ENCODE measurements around the gene SLC4A2. TPM values are rescaled to one million over a fixed set of nuclear protein-coding genes. Genes with fewer than 3 reads are reported as not detected.
"Not testable (repeated sequence)": the region's sequence is repeated elsewhere in the genome, so short reads cannot be mapped to it uniquely, and the experiment has no call there.

The SLC4A2 gene
- total RNA-seq, 1 experiment from 2014 or later = 132 TPM

DNA sequence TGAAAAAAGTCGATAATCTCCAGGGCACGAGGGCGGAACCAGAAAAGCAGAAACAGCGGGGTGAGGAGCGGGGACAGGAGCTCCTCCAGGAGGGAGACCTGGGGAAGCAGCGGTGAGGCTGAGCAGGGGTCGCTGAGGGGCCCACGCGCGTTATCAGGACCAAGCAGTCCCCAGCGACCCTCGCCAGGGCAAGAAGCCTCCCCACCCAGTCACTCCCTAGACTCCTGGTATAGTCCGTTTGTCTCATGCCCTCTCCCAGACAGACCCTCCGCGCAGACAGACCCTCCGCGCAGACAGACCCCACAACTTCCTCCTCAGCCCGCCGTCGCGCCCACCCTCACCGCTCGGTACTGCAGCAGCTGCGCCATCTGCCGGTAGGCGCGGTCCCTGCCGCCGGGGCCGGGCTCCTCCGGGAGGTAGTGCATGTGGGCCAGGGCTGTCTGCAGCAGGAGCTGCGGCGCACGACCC, 41.4 kb upstream of the SLC4A2 start:
- Histone ChIP-seq H3K36me3 (no peaks in the 10 kb centered on the region), H3K27me3 (peaks cover 40% of the 10 kb centered on the region), H3K4me3 (no peak overlapping the region), H3K9me3 (replicated peaks) (no peaks in the 10 kb centered on the region), H3K4me1 (no peaks in the 10 kb centered on the region; the same call in 1 of the 2 replicates), H3K27ac (no peak overlapping the region)
- peak; percentile 64 to 68 for DNase-seq

DNA sequence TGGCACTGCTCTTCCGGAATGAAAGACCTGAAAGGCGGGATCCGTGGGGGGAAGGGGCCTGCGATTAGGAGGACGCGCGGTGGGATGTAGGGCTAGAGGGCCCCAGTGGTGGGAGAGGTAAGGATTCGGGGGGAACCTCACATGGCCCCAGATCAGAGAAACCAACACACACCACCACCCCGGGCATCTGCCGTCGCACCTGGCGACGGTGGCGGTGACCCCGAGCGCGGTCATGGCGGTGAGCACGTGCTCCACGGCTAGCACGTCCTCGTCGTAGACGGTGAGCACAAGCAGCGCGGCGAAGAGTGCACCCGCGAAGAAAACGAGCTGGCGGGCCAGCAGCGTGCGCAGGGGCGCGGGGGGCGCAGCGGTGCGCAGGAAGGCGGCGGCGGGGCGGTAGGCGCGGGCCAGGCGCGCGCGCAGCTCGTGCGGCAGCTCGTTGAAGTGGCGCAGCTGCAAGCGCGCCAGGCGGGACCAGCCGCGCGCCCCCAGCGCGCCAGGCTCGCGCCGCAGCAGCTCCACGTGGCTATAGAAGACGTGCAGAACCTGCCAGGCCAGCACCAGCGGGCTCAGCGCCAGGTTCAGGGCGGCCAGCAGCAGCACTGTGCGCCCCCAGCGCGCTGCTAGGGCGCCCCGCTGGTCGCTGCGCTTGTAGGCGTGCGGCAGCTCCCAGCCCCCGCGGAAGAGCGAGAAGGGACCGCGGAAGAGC, 40.8 kb upstream of the SLC4A2 start:
- Histone ChIP-seq H3K27ac (no peak overlapping the region), H3K9me3 (replicated peaks) (no peaks in the 10 kb centered on the region), H3K36me3 (no peaks in the 10 kb centered on the region), H3K4me1 (no peaks in the 10 kb centered on the region; the same call in 1 of the 2 replicates), H3K4me3 (no peak overlapping the region), H3K27me3 (peaks cover 40% of the 10 kb centered on the region)
- no peak for DNase-seq

DNA sequence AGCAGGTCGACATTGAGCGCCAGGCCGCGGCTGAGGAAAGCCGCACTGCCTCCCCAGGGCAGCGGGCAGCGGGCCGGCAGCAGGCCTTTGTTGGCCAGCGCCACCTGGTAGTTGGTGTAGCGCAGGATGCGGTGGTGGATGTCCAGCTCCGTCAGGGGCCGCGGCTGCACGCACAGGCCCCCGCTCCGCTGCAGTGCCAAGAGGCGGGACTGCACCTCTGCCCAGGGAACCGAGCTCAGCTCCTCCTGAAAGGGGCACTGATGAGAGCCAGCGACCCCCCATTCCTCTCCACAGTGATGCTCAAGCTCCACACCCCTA, 40.3 kb upstream of the SLC4A2 start:
- Histone ChIP-seq H3K27me3 (peaks cover 40% of the 10 kb centered on the region), H3K36me3 (no peaks in the 10 kb centered on the region), H3K9me3 (replicated peaks) (no peaks in the 10 kb centered on the region), H3K4me1 (no peaks in the 10 kb centered on the region; the same call in 1 of the 2 replicates), H3K4me3 (no peak overlapping the region), H3K27ac (no peak overlapping the region)
- no peak for DNase-seq

DNA sequence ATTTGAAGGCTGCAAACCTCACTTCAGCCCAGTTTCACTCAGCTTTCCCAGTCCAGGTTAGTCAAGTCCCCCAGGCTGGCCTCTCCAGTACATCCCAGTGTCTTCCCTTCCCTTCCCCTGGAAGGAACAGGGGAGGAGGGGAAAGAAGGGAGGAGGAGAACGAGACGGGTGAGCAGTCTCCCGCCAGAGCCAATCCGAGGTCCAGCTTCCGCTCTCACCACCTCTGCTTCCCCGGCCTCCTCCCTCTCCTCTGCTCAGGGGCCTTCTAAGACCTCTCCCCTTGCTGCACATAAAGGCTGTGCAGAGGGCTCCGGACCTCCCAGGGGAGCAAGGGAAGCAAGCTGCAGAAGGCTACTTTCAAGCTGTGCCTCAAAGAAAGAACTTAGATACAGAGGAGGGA, 39.2 kb upstream of the SLC4A2 start:
- DNase-seq = no peak
- Histone ChIP-seq H3K9me3 (replicated peaks) (no peaks in the 10 kb centered on the region), H3K36me3 (no peaks in the 10 kb centered on the region), H3K27ac (no peak overlapping the region), H3K4me1 (no peaks in the 10 kb centered on the region; the same call in 1 of the 2 replicates), H3K4me3 (no peak overlapping the region), H3K27me3 (peaks cover 40% of the 10 kb centered on the region)

DNA sequence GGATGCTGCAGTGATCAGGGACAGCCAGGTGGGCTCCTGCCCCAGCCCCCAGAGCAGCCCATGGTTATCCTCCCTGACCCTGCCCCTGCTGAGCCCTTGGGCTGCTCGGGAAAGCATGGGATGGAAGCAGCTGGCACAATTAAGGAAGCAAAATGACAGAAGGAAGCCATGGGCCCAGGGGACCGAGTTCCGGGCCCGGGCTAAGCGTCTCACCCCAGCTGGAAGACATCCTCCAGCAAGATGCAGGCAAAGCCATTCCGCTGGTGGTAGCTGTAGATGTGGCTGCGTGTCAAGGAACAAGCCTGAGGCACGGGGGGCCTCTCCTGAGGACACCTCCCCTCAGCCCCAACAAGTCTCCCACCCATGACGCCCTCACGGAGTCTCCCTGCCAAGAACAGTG, 36.2 kb upstream of the SLC4A2 start:
- H3K4me3 ChIP-seq = no peak overlapping the region
- peaks cover 19% of the 10 kb centered on the region for H3K27me3 ChIP-seq
- H3K27ac ChIP-seq = no peak overlapping the region
- no peaks in the 10 kb centered on the region for H3K36me3 ChIP-seq
- DNase-seq = no peak
- H3K9me3 ChIP-seq (replicated peaks) = no peaks in the 10 kb centered on the region
- peaks cover 6% of the 10 kb centered on the region; the same call in 1 of the 2 replicates for H3K4me1 ChIP-seq

DNA sequence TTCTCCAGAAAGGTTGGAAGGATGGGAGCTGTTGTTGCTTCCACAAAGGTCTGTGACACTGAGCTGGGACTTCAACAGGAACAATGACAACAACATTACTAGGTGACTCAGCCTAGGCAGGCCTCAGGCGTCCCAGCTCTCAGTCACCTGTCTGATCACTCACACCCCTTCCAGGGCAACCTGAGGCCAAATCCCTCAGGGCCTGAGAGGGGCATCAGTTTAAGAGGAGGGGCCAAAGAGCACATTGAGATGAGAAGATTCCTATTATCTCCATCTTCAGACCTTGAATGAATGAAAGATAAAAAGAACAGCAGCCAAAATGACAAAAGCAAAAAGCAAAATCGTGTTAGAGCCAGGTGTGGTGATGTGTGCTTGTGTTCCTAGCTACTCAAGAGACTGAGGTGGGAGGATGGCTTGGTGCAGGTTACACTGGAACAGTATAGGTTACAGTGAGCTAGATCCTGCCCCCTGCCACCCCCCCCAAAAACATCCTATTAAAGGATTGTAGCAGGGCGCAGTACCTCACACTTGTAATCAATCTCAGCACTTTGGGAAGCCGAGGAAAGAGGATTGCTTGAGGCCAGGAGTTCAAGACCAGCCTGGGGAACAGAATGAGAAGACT, 34.8 kb upstream of the SLC4A2 start, which contains the start of gene ATG9B:
ATG9B (minus strand) TSS at position 60 of the 622 bp plus-strand sequence. CDS start 71 bp downstream, outside the sequence.
- H3K27me3 ChIP-seq = peaks cover 14% of the 10 kb centered on the region; the same call in 1 of the 2 replicates
- no peaks in the 10 kb centered on the region for H3K9me3 ChIP-seq (replicated peaks)
- H3K4me1 ChIP-seq = peaks cover 11% of the 10 kb centered on the region; the same call in 1 of the 2 replicates
- no peak for DNase-seq
- no peak within 1 kb of the TSS for H3K27ac ChIP-seq
- H3K36me3 ChIP-seq = no peaks in the 10 kb centered on the region
- H3K4me3 ChIP-seq = no peak within 1 kb of the TSS

DNA sequence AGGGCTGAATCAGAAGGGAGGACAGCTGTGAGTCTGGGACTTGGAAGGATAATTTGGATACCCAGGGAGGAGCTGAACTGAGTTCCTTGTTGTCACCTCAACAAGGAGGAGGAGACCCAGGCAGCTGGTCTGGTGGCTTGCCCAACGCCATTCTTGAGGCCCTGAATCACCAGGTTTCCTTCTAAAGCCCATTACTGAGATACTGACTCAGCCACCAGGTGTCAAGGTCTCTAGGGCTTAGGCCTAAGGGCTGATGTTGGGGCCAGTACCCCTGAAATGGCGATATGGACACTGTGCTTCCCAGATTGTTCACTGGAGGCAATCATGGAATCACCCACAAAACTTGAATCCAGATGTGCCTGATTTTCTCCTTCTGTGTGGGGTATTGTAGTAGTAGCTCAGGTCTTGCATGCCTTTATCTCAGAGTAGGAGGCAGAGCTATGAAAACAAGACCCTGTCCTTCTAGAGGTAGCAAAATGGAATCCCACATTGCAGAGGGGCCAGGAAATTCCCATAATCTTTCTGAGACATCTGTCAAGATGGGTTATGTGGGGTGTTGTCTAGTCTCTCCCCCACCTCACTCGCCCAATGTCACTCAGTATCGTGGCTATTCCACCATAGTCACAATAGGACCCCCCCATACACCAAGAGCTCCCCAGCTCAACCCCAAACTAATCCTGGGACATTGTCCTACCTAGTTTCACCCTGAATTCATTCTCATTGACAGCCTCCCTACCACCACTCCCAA, 33.3 kb upstream of the SLC4A2 start:
- no peak for DNase-seq
- peaks cover 3% of the 10 kb centered on the region; the same call in 1 of the 2 replicates for H3K27me3 ChIP-seq
- H3K27ac ChIP-seq = no peak overlapping the region
- H3K4me3 ChIP-seq = no peak overlapping the region
- no peaks in the 10 kb centered on the region for H3K9me3 ChIP-seq (replicated peaks)
- H3K36me3 ChIP-seq = no peaks in the 10 kb centered on the region
- peaks cover 14% of the 10 kb centered on the region; the same call in 1 of the 2 replicates for H3K4me1 ChIP-seq

DNA sequence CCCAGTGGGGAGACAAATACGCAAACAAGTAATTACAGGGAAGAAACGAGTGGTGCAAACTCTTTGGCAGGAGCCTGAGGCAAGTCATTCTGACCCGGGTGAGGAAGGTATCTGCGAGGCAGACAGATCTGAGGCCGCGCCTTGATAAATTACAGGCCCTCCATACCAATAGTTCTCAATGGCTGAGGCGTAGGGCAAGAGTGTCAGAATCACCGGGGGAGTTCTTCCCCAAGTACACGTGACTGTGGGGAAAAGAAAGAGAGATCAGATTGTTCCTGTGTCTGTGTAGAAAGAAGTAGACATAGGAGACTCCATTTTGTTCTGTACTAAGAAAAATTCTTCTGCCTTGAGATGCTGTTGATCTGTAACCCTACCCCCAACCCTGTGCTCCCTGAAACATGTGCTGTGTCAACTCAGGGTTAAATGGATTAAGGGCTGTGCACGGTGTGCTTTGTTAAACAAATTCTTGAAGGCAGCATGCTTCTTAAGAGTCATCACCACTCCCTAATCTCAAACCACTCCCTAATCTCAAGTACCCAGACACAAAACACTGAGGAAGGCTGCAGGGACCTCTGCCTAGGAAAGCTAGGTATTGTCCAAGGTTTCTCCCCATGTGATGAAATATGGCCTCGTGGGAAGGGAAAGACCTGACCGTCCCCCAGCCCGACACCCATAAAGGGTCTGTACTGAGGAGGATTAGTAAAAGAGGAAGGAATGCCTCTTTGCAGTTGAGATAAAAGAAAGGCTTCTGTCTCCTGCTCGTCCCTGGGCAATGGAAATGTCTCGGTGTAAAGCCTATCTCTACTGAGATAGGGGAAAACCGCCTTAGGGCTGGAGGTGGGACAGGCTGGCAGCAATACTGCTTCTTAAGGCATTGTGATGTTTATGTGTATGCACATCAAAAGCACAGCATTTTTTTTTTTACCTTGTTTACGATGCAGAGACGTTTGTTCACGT, 32.3 kb upstream of the SLC4A2 start:
- H3K27me3 ChIP-seq; H3K9me3 ChIP-seq (replicated peaks); H3K4me3 ChIP-seq; DNase-seq; H3K36me3 ChIP-seq; H3K27ac ChIP-seq: not testable (repeated sequence)
- H3K4me1 ChIP-seq = peaks cover 14% of the 10 kb centered on the region; the same call in 1 of the 2 replicates

DNA sequence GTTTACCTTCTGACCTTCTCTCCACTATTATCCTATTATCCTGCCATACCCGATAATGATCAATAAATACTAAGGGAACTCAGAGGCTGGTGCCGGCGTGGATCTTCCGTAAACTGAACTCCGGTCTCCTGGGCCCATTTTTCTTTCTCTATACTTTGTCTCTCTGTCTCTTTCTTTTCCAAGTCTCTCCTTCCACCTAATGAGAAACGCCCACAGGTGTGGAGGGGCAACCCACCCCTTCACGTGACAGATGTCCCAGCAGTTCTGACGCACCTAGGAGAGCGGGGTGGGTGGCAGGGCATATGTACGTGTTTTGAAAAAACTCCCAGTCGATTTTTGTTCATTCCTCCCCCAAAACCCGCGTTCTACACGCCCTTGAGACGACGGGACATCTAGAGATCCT, 31.7 kb upstream of the SLC4A2 start:
- peaks cover 14% of the 10 kb centered on the region; the same call in 1 of the 2 replicates for H3K4me1 ChIP-seq
- not testable (repeated sequence) for H3K27ac ChIP-seq; H3K36me3 ChIP-seq; H3K9me3 ChIP-seq (replicated peaks); H3K27me3 ChIP-seq; DNase-seq
- H3K4me3 ChIP-seq = peak overlapping the region; percentile 83

DNA sequence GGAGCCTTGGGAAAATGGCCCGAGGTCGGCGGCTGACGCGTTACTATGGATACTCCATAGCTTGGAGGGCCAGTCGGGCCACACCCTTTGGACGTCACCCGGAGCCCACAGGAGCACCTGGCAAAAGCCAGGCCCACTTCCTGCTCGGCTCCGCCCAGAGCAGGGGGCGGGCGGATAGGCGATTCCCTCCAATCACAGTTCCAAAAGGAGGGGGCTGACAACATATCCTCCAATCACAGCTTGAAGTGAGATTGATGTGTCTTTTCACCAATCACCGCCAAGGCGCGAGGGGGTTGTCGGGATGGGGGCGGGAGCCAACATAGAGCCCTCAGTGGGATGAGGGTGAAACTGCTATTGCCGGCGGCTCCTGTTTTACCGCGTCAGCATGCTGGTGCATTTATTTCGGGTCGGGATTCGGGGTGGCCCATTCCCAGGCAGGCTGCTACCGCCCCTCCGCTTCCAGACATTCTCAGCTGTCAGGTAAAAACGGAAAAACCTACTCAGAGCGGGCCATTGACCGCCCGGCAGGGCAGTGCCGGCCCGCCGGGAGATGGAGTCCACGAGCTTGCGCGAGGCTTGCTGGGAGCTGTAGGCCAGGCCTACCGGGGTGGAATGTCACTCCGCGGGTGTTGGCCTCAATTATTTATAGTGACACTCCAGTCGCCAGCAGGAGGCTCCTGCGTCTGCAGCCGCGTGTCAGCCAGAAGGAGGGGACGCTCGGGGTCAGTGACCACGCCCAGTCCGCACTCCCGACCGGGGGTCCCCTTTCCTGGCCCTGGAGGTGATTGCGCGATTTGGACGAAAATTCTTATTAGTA, 31.1 kb upstream of the SLC4A2 start, which contains the start of gene ABCB8:
ABCB8 (plus strand) TSS at position 320 of the 817 bp plus-strand sequence; CDS start at position 386, 66 bp downstream.
- no peaks in the 10 kb centered on the region for H3K9me3 ChIP-seq (replicated peaks)
- DNase-seq = peak; percentile 99 to 100
- no peaks in the 10 kb centered on the region; the same call in 1 of the 2 replicates for H3K27me3 ChIP-seq
- peaks cover 14% of the 10 kb centered on the region; the same call in 1 of the 2 replicates for H3K4me1 ChIP-seq
- H3K4me3 ChIP-seq = peak within 1 kb of the TSS; percentile 83
- H3K36me3 ChIP-seq = no peaks in the 10 kb centered on the region
- peak within 1 kb of the TSS; percentile 21; the same call in 1 of the 2 replicates for H3K27ac ChIP-seq

DNA sequence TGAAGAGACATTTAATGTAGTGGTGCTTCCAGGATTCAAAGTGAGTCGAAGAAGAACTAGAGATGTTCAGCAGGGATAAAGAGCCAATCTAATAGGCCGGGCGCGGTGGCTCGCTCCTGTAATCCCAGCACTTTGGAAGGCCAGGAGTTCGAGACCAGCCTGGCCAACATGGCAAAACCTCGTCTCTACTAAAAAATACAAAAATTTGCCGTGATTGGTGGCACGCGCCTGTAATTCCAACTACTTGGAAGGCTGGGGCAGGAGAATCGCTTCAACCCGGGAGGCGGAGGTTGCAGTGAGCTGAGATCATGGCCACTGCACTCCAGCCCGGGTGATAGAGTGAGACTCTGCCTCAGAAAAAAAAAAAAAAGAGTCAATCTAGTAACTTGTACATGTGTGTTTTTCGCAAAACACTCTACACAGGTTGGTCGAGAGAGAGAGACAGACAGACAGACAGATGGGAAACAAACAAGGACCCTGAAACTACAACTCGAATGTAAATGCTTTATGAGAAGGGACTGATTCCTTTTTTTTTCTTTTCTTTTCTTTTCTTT, 30.4 kb upstream of the SLC4A2 start:
- Histone ChIP-seq H3K4me3 (peak overlapping the region; percentile 83), H3K27me3 (no peaks in the 10 kb centered on the region), H3K9me3 (replicated peaks) (no peaks in the 10 kb centered on the region), H3K36me3 (no peaks in the 10 kb centered on the region), H3K27ac (peak overlapping the region; percentile 21; the same call in 1 of the 2 replicates), H3K4me1 (peaks cover 14% of the 10 kb centered on the region; the same call in 1 of the 2 replicates)
- DNase-seq = no peak

DNA sequence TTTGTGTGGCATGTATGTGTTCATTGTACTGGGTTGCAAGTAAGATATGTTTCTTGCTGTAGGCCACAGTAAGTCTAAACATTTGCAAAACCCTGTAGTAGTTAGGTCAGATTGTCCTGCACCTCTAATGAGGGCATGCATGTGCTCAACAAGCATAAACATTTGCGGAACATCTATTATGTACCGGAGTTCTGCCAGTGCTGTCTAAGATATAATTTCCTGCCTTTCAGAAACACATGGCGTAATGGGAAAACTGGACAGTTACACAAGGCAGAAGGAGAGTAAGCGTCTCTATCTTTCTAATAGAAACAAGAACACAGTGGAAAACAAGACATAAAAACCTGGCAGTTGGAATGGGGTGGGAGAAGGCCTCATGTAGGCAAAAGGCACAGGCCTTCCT, 28.4 kb upstream of the SLC4A2 start:
- Histone ChIP-seq H3K36me3 (no peaks in the 10 kb centered on the region), H3K4me1 (peaks cover 14% of the 10 kb centered on the region; the same call in 1 of the 2 replicates), H3K27ac (no peak overlapping the region), H3K27me3 (no peaks in the 10 kb centered on the region), H3K9me3 (replicated peaks) (no peaks in the 10 kb centered on the region), H3K4me3 (no peak overlapping the region)
- DNase-seq = no peak

Data from SJCRH30 (cell line).